Hepatocyte (in vitro differentiated cells): ENCODE measurements around the gene TRAPPC2. TPM values are rescaled to one million over a fixed set of nuclear protein-coding genes. Genes with fewer than 3 reads are reported as not detected.

Source experiments
- DNase-seq: peaks from one replicate; pipeline ENCODE4 v3.0.0-alpha.2; 2016; ENCODE audit warnings: low spot score
- H2AFZ ChIP-seq: fragments of 200-600 bp; sonication (generic); 2 replicates; pipeline ENCODE4 v1.6.0; 2016; ENCODE audit warnings: antibody characterized with exemption, mild to moderate bottlenecking
- H3K27ac ChIP-seq: fragments of 200-600 bp; sonication (generic); 2 replicates; pipeline ENCODE4 v1.5.1; 2016; ENCODE audit warnings: mild to moderate bottlenecking
- H3K27me3 ChIP-seq: fragments of 200-600 bp; sonication (generic); 2 replicates; pipeline ENCODE4 v1.6.1; 2016
- H3K36me3 ChIP-seq: fragments of 200-600 bp; sonication (generic); replicated peaks from 2 replicates; pipeline ENCODE4 v1.5.1; 2016; ENCODE audit warnings: low read depth; ENCODE audit not compliant: insufficient read depth
- H3K4me1 ChIP-seq: fragments of 200-600 bp; sonication (generic); 2 replicates; pipeline ENCODE4 v1.5.1; 2016; ENCODE audit warnings: mild to moderate bottlenecking, moderate library complexity; ENCODE audit not compliant: insufficient read depth
- H3K4me2 ChIP-seq: fragments of 200-600 bp; sonication (generic); 2 replicates; pipeline ENCODE4 v1.6.0; 2016
- H3K4me3 ChIP-seq: fragments of 200-600 bp; sonication (generic); 2 replicates; pipeline ENCODE4 v1.5.1; 2016; ENCODE audit warnings: mild to moderate bottlenecking
- H3K79me2 ChIP-seq: fragments of 200-600 bp; sonication (generic); 2 replicates; pipeline ENCODE4 v1.6.0; 2017; ENCODE audit warnings: mild to moderate bottlenecking
- H3K9me2 ChIP-seq: fragments of 200-600 bp; sonication (generic); replicated peaks from 2 replicates; pipeline ENCODE4 v1.6.0; 2017; ENCODE audit warnings: mild to moderate bottlenecking; ENCODE audit not compliant: insufficient read depth
- H3K9me3 ChIP-seq: fragments of 200-600 bp; sonication (generic); 2 replicates; pipeline ENCODE4 v1.5.1; 2016; ENCODE audit warnings: low read depth, mild to moderate bottlenecking
- H4K20me1 ChIP-seq: fragments of 200-600 bp; sonication (generic); 2 replicates; pipeline ENCODE4 v1.6.0; 2016; ENCODE audit warnings: mild to moderate bottlenecking; ENCODE audit not compliant: insufficient read depth, poor library complexity, severe bottlenecking
- EZH2 ChIP-seq: fragments of 200-600 bp; sonication (generic); IDR thresholded peaks from 2 replicates; pipeline ENCODE4 v1.6.1; 2016; ENCODE audit warnings: antibody characterized with exemption, mild to moderate bottlenecking, borderline replicate concordance
- EZH2phosphoT487 ChIP-seq: fragments of 200-600 bp; sonication (generic); IDR thresholded peaks from one replicate; pipeline ENCODE4 v1.6.1; 2018; ENCODE audit warnings: antibody characterized with exemption, mild to moderate bottlenecking, low read depth, moderate library complexity; ENCODE audit not compliant: unreplicated experiment, severe bottlenecking
- WGBS: methylation state at CpG from one replicate; pipeline ENCODE4 v1.1.6; 2016; ENCODE audit warnings: low lambda C conversion rate; ENCODE audit errors: missing lambda C conversion rate; 5-methylcytosine and 5-hydroxymethylcytosine counted together
- polyA plus RNA-seq: library from polyadenylated mRNA; unstranded; fragments of >200 nt; fragmentation: Nextera tagmentation; extraction: Ambion mirVana; gene quantifications from 2 replicates; pipeline ENCODE4 v1.2.1, GENCODE V29; 2016
- total RNA-seq: library from RNA; depleted of rRNA; stranded (reverse); fragments of >200 nt; gene quantifications from 2 replicates; pipeline ENCODE4 v1.2.3, GENCODE V29; 2014
- TF ChIP-seq, protein P1 (sequence below): fragments of 200-600 bp; sonication (generic); IDR thresholded peaks from 2 replicates; pipeline ENCODE4 v1.5.1; 2016; ENCODE audit warnings: antibody characterized with exemption, mild to moderate bottlenecking; ENCODE audit not compliant: poor library complexity

The TRAPPC2 gene
- total and polyA plus RNA-seq, 2 experiments from 2014 or later: 15.8 to 24.8 TPM

GRCh38 chrX:13693341-13693961, 41.0 kb downstream of the TRAPPC2 start:
- 60% methylated on average over 7 of the region's 7 CpGs for WGBS
- no peak for TF ChIP-seq EZH2
- TF ChIP-seq, protein P1, sequence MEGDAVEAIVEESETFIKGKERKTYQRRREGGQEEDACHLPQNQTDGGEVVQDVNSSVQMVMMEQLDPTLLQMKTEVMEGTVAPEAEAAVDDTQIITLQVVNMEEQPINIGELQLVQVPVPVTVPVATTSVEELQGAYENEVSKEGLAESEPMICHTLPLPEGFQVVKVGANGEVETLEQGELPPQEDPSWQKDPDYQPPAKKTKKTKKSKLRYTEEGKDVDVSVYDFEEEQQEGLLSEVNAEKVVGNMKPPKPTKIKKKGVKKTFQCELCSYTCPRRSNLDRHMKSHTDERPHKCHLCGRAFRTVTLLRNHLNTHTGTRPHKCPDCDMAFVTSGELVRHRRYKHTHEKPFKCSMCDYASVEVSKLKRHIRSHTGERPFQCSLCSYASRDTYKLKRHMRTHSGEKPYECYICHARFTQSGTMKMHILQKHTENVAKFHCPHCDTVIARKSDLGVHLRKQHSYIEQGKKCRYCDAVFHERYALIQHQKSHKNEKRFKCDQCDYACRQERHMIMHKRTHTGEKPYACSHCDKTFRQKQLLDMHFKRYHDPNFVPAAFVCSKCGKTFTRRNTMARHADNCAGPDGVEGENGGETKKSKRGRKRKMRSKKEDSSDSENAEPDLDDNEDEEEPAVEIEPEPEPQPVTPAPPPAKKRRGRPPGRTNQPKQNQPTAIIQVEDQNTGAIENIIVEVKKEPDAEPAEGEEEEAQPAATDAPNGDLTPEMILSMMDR: no peak
- TF ChIP-seq EZH2phosphoT487: no peak
- H3K79me2 ChIP-seq: peaks cover 90% of the 10 kb centered on the region
- H3K4me1 ChIP-seq: peaks cover 11% of the 10 kb centered on the region
- peak overlapping the region; percentile 53 for H3K27ac ChIP-seq
- H4K20me1 ChIP-seq: peaks cover 54% of the 10 kb centered on the region
- H2AFZ ChIP-seq: no peak overlapping the region
- no peaks in the 10 kb centered on the region for H3K9me3 ChIP-seq
- no peaks in the 10 kb centered on the region for H3K36me3 ChIP-seq
- H3K4me3 ChIP-seq: no peak overlapping the region
- H3K27me3 ChIP-seq: no peaks in the 10 kb centered on the region
- no peaks in the 10 kb centered on the region for H3K9me2 ChIP-seq
- H3K4me2 ChIP-seq: peak overlapping the region; percentile 74
- no peak for DNase-seq

DNA sequence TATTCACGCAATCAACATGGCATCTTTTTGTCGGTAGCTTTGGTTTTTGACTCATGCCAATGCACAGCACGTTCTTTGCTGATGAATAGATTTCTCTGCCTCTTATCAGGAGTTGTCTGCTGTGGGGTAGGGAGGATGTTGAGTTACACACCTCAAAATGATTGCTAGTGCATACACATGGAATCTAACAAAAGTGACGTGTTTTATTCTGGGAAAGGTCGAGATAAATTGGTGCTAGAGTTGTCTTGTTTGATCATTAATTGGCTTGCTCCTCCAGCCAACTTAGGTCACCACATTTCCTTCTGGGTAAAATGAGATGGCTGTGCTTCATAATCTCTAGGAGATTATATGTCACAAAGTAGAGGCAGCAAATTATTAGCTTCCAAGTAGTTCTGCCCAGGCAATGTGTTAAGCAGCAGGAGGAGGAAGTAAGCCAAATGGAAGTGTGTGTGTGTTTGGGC, 41.6 kb downstream of the TRAPPC2 start:
- Histone ChIP-seq H2AFZ (no peak overlapping the region), H3K79me2 (peaks cover 85% of the 10 kb centered on the region), H3K27ac (peak overlapping the region; percentile 53), H3K9me3 (no peaks in the 10 kb centered on the region), H3K9me2 (no peaks in the 10 kb centered on the region), H3K27me3 (no peaks in the 10 kb centered on the region), H3K36me3 (no peaks in the 10 kb centered on the region), H3K4me3 (no peak overlapping the region), H4K20me1 (peaks cover 52% of the 10 kb centered on the region), H3K4me2 (peak overlapping the region; percentile 74), H3K4me1 (peaks cover 8% of the 10 kb centered on the region)
- DNase-seq: no peak
- WGBS: 59% methylated on average over 5 of the region's 5 CpGs
- TF ChIP-seq, protein P1: no peak
- TF ChIP-seq EZH2phosphoT487 (no peak), EZH2 (no peak)

DNA sequence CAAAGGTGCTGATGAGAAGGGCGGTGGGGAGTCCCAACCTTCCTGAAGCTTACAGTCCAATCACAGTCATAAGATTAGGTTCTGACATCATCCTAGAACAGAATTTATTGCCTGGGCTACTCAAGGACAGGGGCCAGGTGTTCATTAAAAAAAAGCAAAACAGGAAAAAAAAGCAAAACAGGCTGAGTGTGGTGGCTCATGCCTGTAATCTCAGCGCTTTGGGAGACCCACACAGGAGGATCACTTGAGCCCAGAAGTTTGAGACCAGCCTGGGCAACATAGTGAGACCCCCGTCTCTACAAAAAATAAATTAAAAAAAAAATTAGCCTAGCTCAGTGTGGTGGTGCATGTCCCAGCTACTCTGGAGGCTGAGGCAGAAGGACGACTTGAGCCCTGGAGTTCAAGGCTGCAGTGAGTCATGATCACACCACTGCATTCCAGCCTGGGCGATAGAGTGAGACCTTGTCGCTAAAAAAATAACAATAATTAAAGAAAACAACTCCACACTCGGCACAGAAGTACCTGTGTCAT, 42.5 kb downstream of the TRAPPC2 start:
- WGBS: 63% methylated on average over 7 of the region's 7 CpGs
- H3K4me2 ChIP-seq: peak overlapping the region; percentile 74
- TF ChIP-seq EZH2 (no peak), EZH2phosphoT487 (no peak)
- TF ChIP-seq, protein P1: no peak
- peaks cover 76% of the 10 kb centered on the region for H3K79me2 ChIP-seq
- no peaks in the 10 kb centered on the region for H3K9me3 ChIP-seq
- no peaks in the 10 kb centered on the region for H3K36me3 ChIP-seq
- no peaks in the 10 kb centered on the region for H3K27me3 ChIP-seq
- H3K9me2 ChIP-seq: no peaks in the 10 kb centered on the region
- H3K4me3 ChIP-seq: no peak overlapping the region
- H3K27ac ChIP-seq: peak overlapping the region; percentile 53
- H2AFZ ChIP-seq: no peak overlapping the region
- H4K20me1 ChIP-seq: peaks cover 43% of the 10 kb centered on the region
- peaks cover 8% of the 10 kb centered on the region for H3K4me1 ChIP-seq
- no peak for DNase-seq
